T47D (cell line): ENCODE results near the gene MARCOL.

Source experiments
- DNase-seq, 2 experiments: peaks; one replicate each; pipeline versions ENCODE4 v3.0.0 to v3.0.0-alpha.2; 2011 to 2012; ENCODE audit warnings: low read depth in 1 of 2, low spot score in 1 of 2
- JUND ChIP-seq: IDR thresholded peaks from 2 replicates; pipeline ENCODE4 v1.6.1; 2012; ENCODE audit warnings: low read depth
- in situ Hi-C: cut with HindIII; loops from 2 replicates; pipeline ENCODE4 v1.10.0; 2016; ENCODE audit warnings: low sequenced_read_pairs, low pct_unique_long_range_greater_than_20kb

The MARCOL gene, protein sequence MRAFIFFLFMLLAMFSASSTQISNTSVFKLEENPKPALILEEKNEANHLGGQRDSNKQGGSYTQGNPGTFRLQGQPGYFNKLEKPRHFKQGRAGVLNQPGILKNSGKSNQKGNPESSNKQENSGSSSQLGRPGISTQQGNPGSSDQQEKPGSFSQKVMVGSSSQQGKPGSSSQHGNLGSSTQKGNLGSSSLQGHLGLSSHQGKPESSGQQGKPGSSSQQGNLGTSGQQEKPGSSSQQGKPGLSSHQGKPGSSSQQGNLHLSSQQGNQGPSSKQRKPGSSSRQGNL

DNA sequence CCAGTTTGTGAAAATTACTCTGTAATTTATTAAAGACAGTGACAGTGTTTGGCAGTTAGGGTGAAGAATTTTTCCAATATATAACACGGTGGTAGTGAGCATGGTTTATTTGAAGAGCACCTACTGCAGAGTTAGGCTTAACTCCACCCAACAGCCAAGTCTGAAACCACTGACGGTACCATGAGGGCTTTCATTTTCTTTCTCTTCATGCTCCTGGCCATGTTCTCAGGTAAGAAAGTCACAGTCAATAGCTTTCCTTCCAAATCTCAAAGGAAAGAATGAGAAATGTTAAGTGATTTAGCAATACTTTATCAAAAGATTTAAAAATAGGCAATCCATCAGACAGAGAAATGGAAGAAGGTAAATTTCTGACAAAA, at the start of gene MARCOL:
Gene MARCOL (plus strand): TSS at position 108 of the 377 bp plus-strand sequence. CDS start 73 bp downstream, at position 181.
- TF ChIP-seq JUND, result no peak
- in situ Hi-C loops, result no loop called here
- no peak for DNase-seq

DNA sequence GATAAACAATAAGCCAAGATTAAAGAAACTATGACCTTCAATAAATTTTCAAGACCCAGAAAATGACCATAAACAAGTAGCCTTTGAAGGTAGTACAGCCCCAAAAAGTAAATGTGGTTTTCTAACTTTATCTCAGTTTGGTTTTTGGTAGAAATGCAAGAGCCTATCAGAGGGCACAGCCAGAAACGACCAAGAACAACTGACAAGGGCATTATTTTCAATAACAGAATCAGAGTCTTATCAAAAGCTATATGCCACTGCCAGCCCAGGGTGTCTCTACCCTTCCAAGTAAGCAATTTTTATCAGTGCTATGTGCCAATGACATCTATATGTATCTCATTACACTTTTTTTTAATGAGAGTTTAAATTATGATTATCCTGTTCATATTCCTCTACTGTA, 47.3 kb upstream of the MARCOL start:
- no peak for DNase-seq
- in situ Hi-C loops, result no loop called here
- no peak for TF ChIP-seq JUND

DNA sequence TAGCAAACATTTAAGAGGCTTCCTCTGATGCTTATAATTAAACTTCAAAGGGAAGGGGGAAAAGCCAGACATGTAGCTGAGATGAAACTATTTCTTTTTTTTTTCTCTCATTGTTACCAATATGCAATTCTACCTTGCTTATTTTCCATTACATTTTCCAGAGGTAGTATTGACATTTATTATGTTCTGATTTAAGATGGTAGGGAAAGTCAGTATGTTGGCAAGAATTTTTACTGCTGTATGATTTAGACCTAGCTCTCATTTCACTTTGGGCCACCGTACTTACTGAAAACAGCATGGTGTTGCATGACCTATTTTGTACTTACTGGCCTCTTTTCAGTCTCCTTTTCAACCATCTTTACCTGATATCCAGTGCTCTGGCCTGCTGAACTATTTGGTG, 45.1 kb upstream of the MARCOL start:
- DNase-seq, result no peak

DNA sequence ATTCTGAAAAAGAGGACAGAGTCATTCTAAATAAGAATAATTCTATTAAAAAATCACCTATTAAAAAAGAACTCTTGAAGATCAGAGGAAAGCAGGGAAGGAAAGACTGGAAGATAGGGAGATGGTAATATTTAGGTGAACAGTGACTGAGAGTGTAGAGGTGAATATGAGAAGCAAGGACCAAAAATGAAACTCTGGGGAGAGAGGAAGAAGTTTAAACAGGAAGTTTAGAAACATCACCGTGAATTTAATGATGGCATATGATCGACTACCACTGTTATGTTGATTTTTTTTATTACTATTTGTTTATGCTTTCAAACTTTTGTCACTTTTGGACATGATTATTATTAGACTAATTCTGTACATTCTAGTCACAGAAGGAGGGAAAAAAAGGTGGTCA, 37.2 kb upstream of the MARCOL start:
- in situ Hi-C loops, result no loop called here
- no peak for DNase-seq
- TF ChIP-seq JUND, result no peak

More for the DNA sequence above, 45.1 kb upstream of the MARCOL start:
- no peak for TF ChIP-seq JUND
- in situ Hi-C loops, result no loop called here

DNA sequence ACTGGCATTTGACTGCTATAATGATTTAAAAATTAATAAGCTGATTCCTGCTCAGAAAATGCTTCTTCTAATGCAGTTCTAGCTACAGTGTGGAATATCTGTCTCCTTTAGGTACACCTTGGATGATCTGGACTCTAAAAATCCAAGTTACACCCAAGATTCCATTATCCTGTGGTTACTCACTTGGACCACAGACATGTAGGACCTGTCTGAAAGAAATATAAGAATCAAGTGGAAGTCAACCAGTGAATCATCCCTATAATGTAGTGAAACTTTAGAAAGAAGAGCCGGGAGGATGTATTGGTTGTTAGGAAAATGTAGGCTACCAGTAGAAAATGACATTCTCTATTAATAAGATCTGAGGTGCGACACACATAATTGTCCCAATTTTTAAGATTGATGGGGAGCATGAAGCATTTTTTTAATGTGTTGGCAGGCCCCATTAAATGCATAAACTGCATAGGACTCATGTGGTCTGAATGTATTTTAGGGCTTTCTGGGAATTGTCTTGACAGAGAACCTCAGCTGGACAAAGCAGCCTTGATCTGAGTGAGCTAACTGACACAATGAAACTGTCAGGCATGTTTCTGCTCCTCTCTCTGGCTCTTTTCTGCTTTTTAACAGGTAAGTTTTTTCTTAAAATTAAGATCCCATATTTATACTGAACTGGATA, 35.7 kb upstream of the MARCOL start, which contains the start of gene SPINK6:
Gene SPINK6 (plus strand): TSS at position 512 of the 673 bp plus-strand sequence. CDS start 55 bp downstream, at position 567.
- DNase-seq, result no peak
- no peak for TF ChIP-seq JUND

DNA sequence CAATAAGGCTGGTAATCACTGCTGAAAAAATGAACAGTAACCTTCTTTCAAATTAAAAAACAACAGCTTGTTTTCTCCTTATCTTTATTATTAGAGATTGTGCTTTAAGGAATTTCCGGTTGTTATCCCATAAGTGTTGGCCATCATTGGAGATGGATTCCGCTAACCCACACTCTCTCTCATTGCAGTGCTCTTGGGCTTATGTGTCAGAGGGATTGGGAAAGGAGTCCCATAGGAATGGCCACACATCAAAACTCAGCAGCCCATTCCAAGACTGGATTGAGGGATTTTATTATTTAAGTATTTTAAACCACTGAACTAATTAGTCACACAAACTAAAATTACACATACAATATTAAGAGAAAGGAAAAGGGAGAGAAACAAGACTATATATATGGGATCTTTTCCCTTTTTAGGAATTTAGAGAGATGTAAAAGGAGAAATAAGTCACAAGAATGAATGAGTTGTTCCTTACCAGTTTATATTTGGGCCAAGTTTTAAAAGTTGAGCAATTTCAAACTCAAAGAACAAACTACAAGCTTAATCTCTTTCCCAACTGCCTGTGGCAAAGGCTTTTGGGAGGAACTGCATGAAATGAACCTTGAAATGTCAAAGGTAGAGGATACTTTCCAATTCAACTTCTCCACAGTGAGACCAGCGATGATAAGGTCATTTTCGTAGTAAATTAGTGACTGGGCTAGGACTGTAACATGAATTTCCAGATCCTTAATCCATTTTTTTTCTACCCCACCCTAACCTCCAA, 33.1 kb upstream of the MARCOL start:
- no peak for DNase-seq
- in situ Hi-C loops, result no loop called here
- TF ChIP-seq JUND, result no peak

More for the DNA sequence above, 35.7 kb upstream of the MARCOL start, which contains the start of gene SPINK6:
- in situ Hi-C loops, result no loop called here

DNA sequence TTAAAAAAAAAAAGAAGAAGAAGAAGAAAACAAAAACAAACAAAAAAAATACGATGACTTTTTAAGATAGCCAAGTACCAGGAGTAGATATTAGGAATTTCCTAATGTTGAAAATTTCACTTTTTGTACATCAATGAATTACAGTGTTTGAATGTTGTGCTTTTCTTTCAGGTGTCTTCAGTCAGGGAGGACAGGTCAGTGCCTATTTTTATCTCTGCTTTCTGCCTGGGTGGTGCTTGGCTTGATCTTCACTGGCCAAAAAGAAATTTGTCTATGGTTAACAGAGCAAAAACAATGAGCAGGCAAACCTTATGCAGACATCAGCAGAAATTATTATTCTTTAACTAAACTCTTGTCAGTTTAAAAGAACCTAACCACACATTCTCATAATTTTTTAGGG, 32.5 kb upstream of the MARCOL start:
- in situ Hi-C loops, result no loop called here
- DNase-seq, result no peak
- TF ChIP-seq JUND, result no peak

DNA sequence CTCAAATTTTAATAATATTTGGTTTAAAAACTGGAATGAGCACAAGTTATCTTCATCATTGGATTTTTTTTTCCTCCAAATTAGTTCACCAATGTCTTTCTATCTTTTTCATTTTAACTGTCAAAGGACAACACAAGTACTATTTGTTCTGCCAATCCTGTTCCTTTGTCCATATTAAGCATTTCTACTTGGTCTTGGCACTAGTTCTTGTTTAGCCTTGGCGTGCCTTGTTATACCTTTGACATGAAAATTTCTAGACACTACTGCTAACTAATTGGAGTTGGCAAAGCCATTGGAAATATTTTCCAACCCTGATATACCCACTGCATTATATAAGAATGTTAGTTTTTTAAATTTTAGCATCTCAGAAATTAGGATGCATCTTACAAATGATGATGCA, 31.7 kb upstream of the MARCOL start:
- in situ Hi-C loops, result no loop called here
- DNase-seq, result no peak
- TF ChIP-seq JUND, result no peak

DNA sequence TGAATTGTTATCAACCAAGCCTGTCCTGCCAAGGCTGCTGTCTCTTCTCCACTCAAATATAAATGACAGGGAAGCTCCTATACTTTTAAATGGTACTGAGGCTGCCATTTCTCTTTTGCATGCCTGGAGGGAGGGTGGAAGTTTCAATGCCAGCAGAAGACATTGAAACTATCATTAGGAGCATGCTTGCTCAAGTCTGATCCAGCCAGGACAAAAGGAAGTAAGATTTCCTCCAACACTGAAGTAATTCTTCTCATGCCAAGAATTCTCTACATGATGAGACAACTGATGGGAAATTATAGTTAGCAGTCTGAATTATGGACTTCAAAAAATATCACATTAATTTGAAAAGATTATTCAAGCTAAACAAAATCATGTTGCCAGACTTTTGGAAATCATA, 30.1 kb upstream of the MARCOL start:
- in situ Hi-C loops, result no loop called here
- no peak for DNase-seq
- TF ChIP-seq JUND, result no peak

DNA sequence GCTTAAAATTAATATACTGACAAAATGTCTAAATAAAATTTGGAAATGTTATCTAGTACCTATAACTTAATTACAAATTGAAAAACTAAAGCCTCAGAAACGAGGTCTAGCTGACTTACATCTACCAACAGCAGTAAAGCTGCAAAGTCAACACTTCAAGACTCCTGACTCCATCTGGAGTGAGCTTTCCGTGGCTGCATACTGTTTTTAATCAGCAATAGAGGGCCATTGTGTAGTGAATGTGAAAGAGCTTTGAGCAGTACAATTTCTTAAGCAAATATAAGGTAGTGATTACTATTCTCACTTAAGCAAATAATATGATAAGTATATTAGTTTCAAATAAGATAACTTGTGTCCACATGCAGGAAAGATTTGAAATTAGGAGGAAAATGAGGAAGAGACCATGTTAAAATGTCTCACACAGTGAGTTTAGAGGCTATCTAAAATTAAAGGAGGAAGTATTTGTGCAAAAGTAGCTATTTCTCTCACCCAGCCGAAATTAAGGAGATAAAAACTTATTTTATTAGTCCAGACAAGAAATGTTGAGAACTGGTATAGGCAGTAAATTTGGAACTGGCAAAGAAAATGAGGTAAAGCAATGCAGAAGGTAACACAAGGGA, 29.1 kb upstream of the MARCOL start:
- TF ChIP-seq JUND, result no peak
- DNase-seq, result no peak
- in situ Hi-C loops, result no loop called here

DNA sequence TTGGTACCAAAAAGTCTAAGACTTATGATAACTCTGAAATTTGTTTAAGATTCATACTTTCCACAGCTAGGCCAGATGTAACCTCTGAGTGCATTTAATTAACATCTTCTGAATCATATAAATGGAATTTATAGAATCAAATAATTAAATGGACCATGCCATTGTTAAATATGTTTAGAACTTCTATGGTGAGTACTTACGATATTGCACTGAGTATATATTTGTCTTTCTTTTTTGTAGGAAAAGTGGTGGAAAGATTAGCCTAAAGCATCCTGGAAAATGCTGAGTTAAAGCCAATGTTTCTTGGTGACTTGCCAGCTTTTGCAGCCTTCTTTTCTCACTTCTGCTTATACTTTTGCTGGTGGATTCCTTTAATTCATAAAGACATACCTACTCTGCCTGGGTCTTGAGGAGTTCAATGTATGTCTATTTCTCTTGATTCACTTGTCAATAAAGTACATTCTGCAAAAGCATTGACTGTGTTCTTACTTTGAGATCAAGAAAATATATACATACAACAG, 23.6 kb upstream of the MARCOL start:
- no peak for DNase-seq
- TF ChIP-seq JUND, result no peak
- in situ Hi-C loops, result no loop called here

DNA sequence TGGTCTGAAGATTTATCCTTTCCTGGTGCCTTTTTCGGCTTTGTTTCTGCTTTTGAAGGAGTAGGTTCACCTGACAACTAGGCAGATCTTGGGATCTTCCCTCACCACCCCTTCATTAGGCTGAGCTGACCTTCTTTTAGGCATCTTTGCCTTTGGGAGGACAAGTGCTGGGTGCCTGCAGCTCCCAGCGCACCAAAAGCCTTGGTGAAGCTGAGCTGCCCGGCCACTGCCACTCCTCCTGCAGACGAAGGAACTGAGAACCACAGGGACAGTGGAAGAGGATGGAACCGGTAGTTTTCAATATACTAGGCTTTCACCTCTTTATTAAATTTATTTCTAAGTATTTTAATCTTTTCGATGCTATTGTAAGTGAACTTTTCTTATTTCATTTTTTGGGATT, 16.8 kb upstream of the MARCOL start:
- no peak for TF ChIP-seq JUND
- in situ Hi-C loops, result no loop called here
- DNase-seq, result no peak
